Stimulated activated naive B cell treated with anti-CD40 and anti-IgM and Interleukin-4, amounts not matched to agents 10 μg/mL and 1 μg/mL and 100 μg/mL, for 72 hours (primary cell): ENCODE measurements around the gene CD248.

ENCODE experiments used
- ATAC-seq, 2 donors: fragments of 150-1000 bp; cut with Tn5 transposase; replicated peaks; 2 replicates each; pipeline ENCODE4 v1.10.0; 2021; ENCODE audit warnings: moderate library complexity in 1 of 2
- DNase-seq: peaks from one replicate; pipeline ENCODE4 v3.0.0; 2021
- H3K27ac Mint-ChIP-seq: one replicate; pipeline ENCODE4 v1.8.0; 2022; ENCODE audit warnings: mild to moderate bottlenecking, mixed read lengths
- H3K27me3 Mint-ChIP-seq, 2 donors: one replicate each; pipeline ENCODE4 v1.8.0; 2022; ENCODE audit warnings: mixed read lengths in 2 of 2
- H3K36me3 Mint-ChIP-seq, 2 donors: one replicate each; pipeline ENCODE4 v1.8.0; 2022; ENCODE audit warnings: mixed read lengths in 2 of 2, mild to moderate bottlenecking in 1 of 2
- H3K4me1 Mint-ChIP-seq, 2 donors: one replicate each; pipeline ENCODE4 v1.8.0; 2022; ENCODE audit warnings: mixed read lengths in 2 of 2, mild to moderate bottlenecking in 1 of 2
- H3K4me3 Mint-ChIP-seq, 2 donors: one replicate each; pipeline ENCODE4 v1.8.0; 2022; ENCODE audit warnings: mild to moderate bottlenecking in 2 of 2, mixed read lengths in 2 of 2, moderate library complexity in 1 of 2
- H3K9me3 Mint-ChIP-seq, 2 donors: one replicate each; pipeline ENCODE4 v1.8.0; 2022; ENCODE audit warnings: mixed read lengths in 2 of 2, mild to moderate bottlenecking in 1 of 2

CD248 gene

GRCh38 chr11:66288671-66289547, 27.9 kb downstream of the CD248 start, which contains the start of gene YIF1A:
YIF1A (minus strand) TSS chr11:66289143; CDS start chr11:66288985, 158 bp downstream.
- peaks cover 27 to 44% of the 10 kb centered on the region in 2 donors for H3K4me1 Mint-ChIP-seq
- H3K27me3 Mint-ChIP-seq: peaks cover 14 to 17% of the 10 kb centered on the region in 2 donors
- DNase-seq (peak; percentile 99), ATAC-seq (peak; percentile 95 to 96)
- peak within 1 kb of the TSS; percentile 85 to 90 for H3K4me3 Mint-ChIP-seq
- no peaks in the 10 kb centered on the region for H3K9me3 Mint-ChIP-seq
- peaks cover 11 to 12% of the 10 kb centered on the region in 2 donors for H3K36me3 Mint-ChIP-seq
- peak within 1 kb of the TSS; percentile 95 for H3K27ac Mint-ChIP-seq

- Mint-ChIP-seq H3K27ac (peak overlapping the region; percentile 95), H3K36me3 (peaks cover 12% of the 10 kb centered on the region in 2 donors), H3K27me3 (peaks cover 8 to 9% of the 10 kb centered on the region in 2 donors), H3K4me3 (peak overlapping the region; percentile 85 to 90), H3K9me3 (no peaks in the 10 kb centered on the region), H3K4me1 (peaks cover 30 to 48% of the 10 kb centered on the region in 2 donors)
- DNase-seq (no peak), ATAC-seq (no peak)
These were observed 28.8 kb downstream of the CD248 start for GRCh38 chr11:66287889-66288670.

- Mint-ChIP-seq H3K4me1 (peaks cover 31 to 55% of the 10 kb centered on the region in 2 donors), H3K27ac (no peak overlapping the region), H3K36me3 (peaks cover 12% of the 10 kb centered on the region in 2 donors), H3K4me3 (peak overlapping the region; percentile 85 to 90), H3K27me3 (peaks cover under 1 to 1% of the 10 kb centered on the region in 2 donors), H3K9me3 (no peaks in the 10 kb centered on the region)
- ATAC-seq (no peak), DNase-seq (no peak)
These were observed 29.5 kb downstream of the CD248 start for GRCh38 chr11:66287211-66287888.

GRCh38 chr11:66286699-66287098, 30.1 kb downstream of the CD248 start:
- Mint-ChIP-seq H3K36me3 (peaks cover 12 to 14% of the 10 kb centered on the region in 2 donors), H3K27me3 (no peaks in the 10 kb centered on the region), H3K9me3 (no peaks in the 10 kb centered on the region), H3K4me3 (no peak overlapping the region), H3K4me1 (peaks cover 35 to 62% of the 10 kb centered on the region in 2 donors), H3K27ac (peak overlapping the region; percentile 60)
- DNase-seq (no peak), ATAC-seq (no peak)

- ATAC-seq (no peak), DNase-seq (no peak)
- H3K9me3 Mint-ChIP-seq: no peaks in the 10 kb centered on the region
- peaks cover 39 to 64% of the 10 kb centered on the region in 2 donors for H3K4me1 Mint-ChIP-seq
- H3K27me3 Mint-ChIP-seq: peaks cover 0 to 8% of the 10 kb centered on the region in 2 donors
- peaks cover 14 to 16% of the 10 kb centered on the region in 2 donors for H3K36me3 Mint-ChIP-seq
- H3K27ac Mint-ChIP-seq: peak overlapping the region; percentile 20
- H3K4me3 Mint-ChIP-seq: no peak overlapping the region
These were observed 31.4 kb downstream of the CD248 start for GRCh38 chr11:66285250-66285947.

GRCh38 chr11:66284526-66285078, 32.2 kb downstream of the CD248 start:
- Mint-ChIP-seq H3K27ac (peak overlapping the region; percentile 59), H3K36me3 (peaks cover 14 to 16% of the 10 kb centered on the region in 2 donors), H3K9me3 (no peaks in the 10 kb centered on the region), H3K4me1 (peaks cover 32 to 59% of the 10 kb centered on the region in 2 donors), H3K4me3 (no peak overlapping the region), H3K27me3 (peaks cover 3 to 12% of the 10 kb centered on the region in 2 donors)
- ATAC-seq (no peak), DNase-seq (no peak)

GRCh38 chr11:66283461-66284105, 33.3 kb downstream of the CD248 start:
- ATAC-seq (no peak), DNase-seq (no peak)
- H3K27me3 Mint-ChIP-seq: peaks cover 11 to 22% of the 10 kb centered on the region in 2 donors
- H3K27ac Mint-ChIP-seq: peak overlapping the region; percentile 56
- H3K36me3 Mint-ChIP-seq: peaks cover 14 to 16% of the 10 kb centered on the region in 2 donors
- peaks cover 39 to 65% of the 10 kb centered on the region in 2 donors for H3K4me1 Mint-ChIP-seq
- no peaks in the 10 kb centered on the region for H3K9me3 Mint-ChIP-seq
- H3K4me3 Mint-ChIP-seq: no peak overlapping the region

- Mint-ChIP-seq H3K9me3 (no peaks in the 10 kb centered on the region), H3K27me3 (peaks cover 11 to 22% of the 10 kb centered on the region in 2 donors), H3K4me1 (peaks cover 37 to 62% of the 10 kb centered on the region in 2 donors), H3K4me3 (peak overlapping the region; percentile 53 to 55), H3K27ac (peak overlapping the region; percentile 85), H3K36me3 (peaks cover 14 to 16% of the 10 kb centered on the region in 2 donors)
- ATAC-seq (peak; percentile 89 to 92), DNase-seq (peak; percentile 97)
These were observed 34.1 kb downstream of the CD248 start for GRCh38 chr11:66282468-66283455.

- no peaks in the 10 kb centered on the region for H3K9me3 Mint-ChIP-seq
- peaks cover 11 to 22% of the 10 kb centered on the region in 2 donors for H3K27me3 Mint-ChIP-seq
- peaks cover 14 to 19% of the 10 kb centered on the region in 2 donors for H3K36me3 Mint-ChIP-seq
- DNase-seq: no peak
- ATAC-seq: peak in 1 of 2 donors; percentile 28
- peaks cover 37 to 63% of the 10 kb centered on the region in 2 donors for H3K4me1 Mint-ChIP-seq
- H3K4me3 Mint-ChIP-seq: peak overlapping the region; percentile 53 to 55
- peak overlapping the region; percentile 85 for H3K27ac Mint-ChIP-seq
These were observed 34.9 kb downstream of the CD248 start for GRCh38 chr11:66281776-66282467.

GRCh38 chr11:66281001-66281400, 35.8 kb downstream of the CD248 start:
- H3K27me3 Mint-ChIP-seq: peaks cover 11 to 22% of the 10 kb centered on the region in 2 donors
- ATAC-seq (no peak), DNase-seq (no peak)
- no peak overlapping the region for H3K4me3 Mint-ChIP-seq
- no peaks in the 10 kb centered on the region for H3K9me3 Mint-ChIP-seq
- H3K4me1 Mint-ChIP-seq: peaks cover 37 to 61% of the 10 kb centered on the region in 2 donors
- peaks cover 18 to 25% of the 10 kb centered on the region in 2 donors for H3K36me3 Mint-ChIP-seq
- H3K27ac Mint-ChIP-seq: no peak overlapping the region

- Mint-ChIP-seq H3K27me3 (peaks cover 11 to 22% of the 10 kb centered on the region in 2 donors), H3K27ac (no peak overlapping the region), H3K4me1 (peaks cover 37 to 60% of the 10 kb centered on the region in 2 donors), H3K4me3 (no peak overlapping the region), H3K36me3 (peaks cover 22 to 27% of the 10 kb centered on the region in 2 donors), H3K9me3 (no peaks in the 10 kb centered on the region)
- ATAC-seq: no peak
- DNase-seq: no peak
These were observed 36.4 kb downstream of the CD248 start for GRCh38 chr11:66280428-66280827.
